ENCODE results near the gene DCLRE1B.

DCLRE1B gene

GRCh38 chr1:113887402-113888175 lies 17.5 kb upstream of the DCLRE1B start, which contains the start of gene BCL2L15:
Gene BCL2L15, minus strand, starts transcription at chr1:113887581. Its CDS starts 206 bp downstream, at chr1:113887375.
- no peak for DNase-seq

GRCh38 chr1:113890816-113891215 lies 14.3 kb upstream of the DCLRE1B start:
- no peak for DNase-seq

GRCh38 chr1:113891631-113892220 lies 13.4 kb upstream of the DCLRE1B start:
- DNase-seq = no peak

GRCh38 chr1:113893267-113893666 lies 11.9 kb upstream of the DCLRE1B start:
- DNase-seq = no peak

GRCh38 chr1:113895098-113895497 lies 10.0 kb upstream of the DCLRE1B start:
- DNase-seq = no peak

- DNase-seq = no peak
Measured at GRCh38 chr1:113895961-113896360, 9.2 kb upstream of the DCLRE1B start.

- DNase-seq = no peak
Measured at GRCh38 chr1:113898241-113898814, 6.8 kb upstream of the DCLRE1B start.

GRCh38 chr1:113899111-113899510 lies 6.0 kb upstream of the DCLRE1B start:
- DNase-seq = no peak

GRCh38 chr1:113901191-113901590 lies 3.9 kb upstream of the DCLRE1B start:
- no peak for DNase-seq

GRCh38 chr1:113903501-113904292 lies 1.4 kb upstream of the DCLRE1B start:
- DNase-seq = no peak

- DNase-seq = no peak
Measured at GRCh38 chr1:113904293-113904673, 843 bp upstream of the DCLRE1B start.

GRCh38 chr1:113905435-113905861 lies 322 bp downstream of the DCLRE1B start:
- DNase-seq = no peak

GRCh38 chr1:113912594-113913311 lies 7.6 kb downstream of the DCLRE1B start:
- no peak for DNase-seq

GRCh38 chr1:113913312-113913668 lies 8.2 kb downstream of the DCLRE1B start:
- no peak for DNase-seq

- no peak for DNase-seq
Measured at GRCh38 chr1:113913887-113914664, 8.9 kb downstream of the DCLRE1B start.

- no peak for DNase-seq
Measured at GRCh38 chr1:113916974-113917373, 11.8 kb downstream of the DCLRE1B start.

GRCh38 chr1:113917400-113918082 lies 12.4 kb downstream of the DCLRE1B start:
- no peak for DNase-seq

- no peak for DNase-seq
Measured at GRCh38 chr1:113918243-113918642, 13.1 kb downstream of the DCLRE1B start.

GRCh38 chr1:113922957-113923356 lies 17.8 kb downstream of the DCLRE1B start:
- no peak for DNase-seq

- no peak for DNase-seq
Measured at GRCh38 chr1:113924473-113924872, 19.3 kb downstream of the DCLRE1B start.
